GM12801 (cell line): ENCODE results near the gene LVRN.

Experiments
- CTCF ChIP-seq: IDR thresholded peaks from one replicate; pipeline ENCODE4 v1.5.1; 2011; ENCODE audit warnings: control low read depth; ENCODE audit not compliant: insufficient read length; ENCODE audit errors: extremely low read depth

The LVRN gene

GRCh38 chr5:116038817-116039216 lies 76.5 kb downstream of the LVRN start:
- no peak for TF ChIP-seq CTCF

GRCh38 chr5:116042375-116042774 lies 80.1 kb downstream of the LVRN start:
- no peak for TF ChIP-seq CTCF

- TF ChIP-seq CTCF, result no peak
Observed at GRCh38 chr5:116044073-116044472, 81.8 kb downstream of the LVRN start.

- TF ChIP-seq CTCF, result no peak
Observed at GRCh38 chr5:116045821-116046220, 83.5 kb downstream of the LVRN start.

- TF ChIP-seq CTCF, result no peak
Observed at GRCh38 chr5:116046261-116046660, 84.0 kb downstream of the LVRN start.

- TF ChIP-seq CTCF, result no peak
Observed at GRCh38 chr5:116046823-116047222, 84.5 kb downstream of the LVRN start.

GRCh38 chr5:116058346-116058936 lies 96.2 kb downstream of the LVRN start:
- no peak for TF ChIP-seq CTCF
